ENCODE results near the gene TTC28.

DNA sequence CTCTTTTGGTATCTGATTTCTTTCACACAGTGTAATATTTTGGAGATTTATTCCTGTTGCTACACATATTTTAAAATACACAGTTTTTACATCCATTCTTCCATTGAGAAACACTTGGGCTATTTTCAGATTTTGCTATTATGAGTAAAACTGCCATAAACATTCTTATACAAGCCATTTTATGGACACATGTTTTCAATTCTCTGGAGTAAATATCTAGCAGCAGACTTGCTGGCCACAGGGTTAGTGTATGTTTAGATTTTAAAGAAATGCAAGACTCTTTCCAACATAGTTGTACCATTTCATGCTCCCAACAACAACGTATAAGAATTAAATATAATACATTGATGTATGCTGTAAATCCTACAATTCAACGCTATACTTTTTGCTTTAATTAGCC is 399.8 kb downstream of the TTC28 start:
- TF ChIP-seq, protein P1, sequence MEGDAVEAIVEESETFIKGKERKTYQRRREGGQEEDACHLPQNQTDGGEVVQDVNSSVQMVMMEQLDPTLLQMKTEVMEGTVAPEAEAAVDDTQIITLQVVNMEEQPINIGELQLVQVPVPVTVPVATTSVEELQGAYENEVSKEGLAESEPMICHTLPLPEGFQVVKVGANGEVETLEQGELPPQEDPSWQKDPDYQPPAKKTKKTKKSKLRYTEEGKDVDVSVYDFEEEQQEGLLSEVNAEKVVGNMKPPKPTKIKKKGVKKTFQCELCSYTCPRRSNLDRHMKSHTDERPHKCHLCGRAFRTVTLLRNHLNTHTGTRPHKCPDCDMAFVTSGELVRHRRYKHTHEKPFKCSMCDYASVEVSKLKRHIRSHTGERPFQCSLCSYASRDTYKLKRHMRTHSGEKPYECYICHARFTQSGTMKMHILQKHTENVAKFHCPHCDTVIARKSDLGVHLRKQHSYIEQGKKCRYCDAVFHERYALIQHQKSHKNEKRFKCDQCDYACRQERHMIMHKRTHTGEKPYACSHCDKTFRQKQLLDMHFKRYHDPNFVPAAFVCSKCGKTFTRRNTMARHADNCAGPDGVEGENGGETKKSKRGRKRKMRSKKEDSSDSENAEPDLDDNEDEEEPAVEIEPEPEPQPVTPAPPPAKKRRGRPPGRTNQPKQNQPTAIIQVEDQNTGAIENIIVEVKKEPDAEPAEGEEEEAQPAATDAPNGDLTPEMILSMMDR (IDR thresholded peaks at IDR 0.05): no peak
- no peak for TF ChIP-seq POLR2AphosphoS5 (IDR thresholded peaks at IDR 0.05)

Data from sigmoid colon (tissue), 4 donors.